NB4 (cell line): ENCODE results near the gene BRF1.

Experiments used
- DNase-seq: peaks from one replicate; pipeline ENCODE4 v3.0.0; 2010; ENCODE audit warnings: low read depth
- H3K4me3 ChIP-seq: one replicate; pipeline ENCODE4 v1.5.1; 2011; ENCODE audit warnings: mild to moderate bottlenecking, low read depth, low read length, moderate library complexity
- CTCF ChIP-seq: IDR thresholded peaks from one replicate; pipeline ENCODE4 v1.5.1; 2012; ENCODE audit warnings: low read depth, low read length
- MYC ChIP-seq: IDR thresholded peaks from 2 replicates; pipeline ENCODE4 v1.6.1; 2011; ENCODE audit warnings: low read depth, low read length
- POLR2A ChIP-seq: IDR thresholded peaks from 2 replicates; pipeline ENCODE4 v1.6.1; 2011; ENCODE audit warnings: mild to moderate bottlenecking; ENCODE audit not compliant: insufficient read length; ENCODE audit errors: extremely low read depth
- TF ChIP-seq, protein P1 (sequence below): IDR thresholded peaks from 2 replicates; pipeline ENCODE4 v1.6.1; 2011; ENCODE audit warnings: low read depth, low read length

Gene BRF1

DNA sequence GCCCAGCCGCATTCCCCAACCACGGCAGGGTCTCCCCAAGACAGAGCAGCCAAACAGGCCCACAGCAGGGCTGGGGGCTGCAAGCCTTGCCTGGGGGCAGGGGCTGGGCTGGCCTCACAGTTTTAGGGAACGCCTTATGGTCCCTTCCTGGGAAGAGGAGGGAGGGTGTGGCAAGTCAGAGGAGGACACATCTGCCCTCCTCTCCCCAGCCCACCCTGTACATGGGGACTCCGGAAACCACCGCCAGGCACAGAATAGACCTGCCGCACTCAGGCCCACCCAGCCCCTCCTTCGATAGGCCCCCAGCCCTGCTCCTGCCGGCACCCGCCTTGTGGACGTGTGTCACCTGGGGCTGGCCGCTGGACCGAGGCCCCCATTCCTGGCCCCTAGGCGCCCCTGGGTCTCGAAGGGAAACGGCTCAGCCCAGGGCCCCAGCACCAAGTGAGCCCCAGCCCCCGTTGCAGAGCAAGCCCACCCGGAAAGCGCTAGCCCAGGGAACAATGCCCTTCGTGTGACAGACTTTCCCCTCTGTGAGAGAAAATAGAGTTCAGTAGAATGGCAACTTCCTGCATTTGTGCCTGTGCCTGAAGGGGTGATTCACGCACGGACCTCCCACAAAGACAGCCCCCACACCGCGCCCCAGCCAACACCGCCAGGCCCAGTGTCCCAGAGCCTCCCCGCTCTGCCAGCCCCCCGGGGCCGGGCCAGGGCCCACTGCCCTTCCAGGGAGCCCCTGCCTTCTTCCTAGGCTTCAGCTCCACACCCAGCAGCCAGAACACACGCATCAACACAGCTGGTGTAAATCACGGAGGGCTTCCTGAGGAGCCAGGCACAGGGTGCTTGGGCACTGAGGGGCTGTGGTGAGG, 107.7 kb downstream of the BRF1 start:
- DNase-seq: peak; percentile 55
- TF ChIP-seq CTCF (no peak), POLR2A (no peak), MYC (no peak)
- TF ChIP-seq, protein P1, sequence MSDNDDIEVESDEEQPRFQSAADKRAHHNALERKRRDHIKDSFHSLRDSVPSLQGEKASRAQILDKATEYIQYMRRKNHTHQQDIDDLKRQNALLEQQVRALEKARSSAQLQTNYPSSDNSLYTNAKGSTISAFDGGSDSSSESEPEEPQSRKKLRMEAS: no peak

GRCh38 chr14:105187935-105188524, 112.8 kb downstream of the BRF1 start:
- TF ChIP-seq, protein P1: no peak
- TF ChIP-seq CTCF: no peak
- TF ChIP-seq POLR2A: no peak
- no peak for TF ChIP-seq MYC
- no peak overlapping the region for H3K4me3 ChIP-seq
- DNase-seq: peak; percentile 43

More for the DNA sequence above, 107.7 kb downstream of the BRF1 start:
- H3K4me3 ChIP-seq: no peak overlapping the region

DNA sequence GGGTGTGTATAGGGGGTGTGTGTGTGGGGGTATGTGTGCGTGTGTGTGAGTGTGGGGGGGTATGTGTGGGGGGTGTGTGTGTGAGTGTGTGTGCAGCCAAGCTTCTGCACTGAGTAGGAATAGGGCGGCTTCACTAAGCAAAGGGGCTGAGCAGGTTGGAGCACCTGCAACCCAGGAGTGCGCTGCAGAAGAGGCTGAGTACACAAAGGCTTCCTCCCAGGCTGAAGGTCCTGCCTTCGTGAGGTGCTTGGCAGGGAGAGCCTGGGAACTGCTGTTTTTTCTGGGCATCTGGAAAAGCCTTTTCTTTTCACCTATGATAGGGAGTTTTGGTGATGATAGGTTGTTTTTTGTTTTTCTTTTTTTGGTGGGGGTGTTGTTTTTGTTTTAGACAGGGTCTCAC, 113.7 kb downstream of the BRF1 start:
- TF ChIP-seq, protein P1: no peak
- no peak for TF ChIP-seq POLR2A
- TF ChIP-seq MYC: no peak
- H3K4me3 ChIP-seq: no peak overlapping the region
- no peak for DNase-seq

- TF ChIP-seq POLR2A (no peak), MYC (no peak), CTCF (no peak)
- TF ChIP-seq, protein P1: no peak
- DNase-seq: no peak
- H3K4me3 ChIP-seq: no peak overlapping the region
These were observed 114.8 kb downstream of the BRF1 start for GRCh38 chr14:105185973-105186372.

- DNase-seq: no peak
- no peak overlapping the region for H3K4me3 ChIP-seq
- TF ChIP-seq, protein P1: no peak
- TF ChIP-seq CTCF (no peak), MYC (no peak), POLR2A (no peak)
These were observed 115.8 kb downstream of the BRF1 start for GRCh38 chr14:105185001-105185400.

GRCh38 chr14:105184461-105184860, 116.3 kb downstream of the BRF1 start:
- H3K4me3 ChIP-seq: no peak overlapping the region
- TF ChIP-seq CTCF (no peak), MYC (no peak), POLR2A (no peak)
- TF ChIP-seq, protein P1: no peak
- no peak for DNase-seq
